ENCODE measurements around the gene LRRN2. TPM values are rescaled to one million over a fixed set of nuclear protein-coding genes. Genes with fewer than 3 reads are reported as not detected.
A peak's percentile ranks its signal among the peaks of the same experiment; 100 is the strongest.

The LRRN2 gene
- total RNA-seq, 2 donors from 2014 or later = 0.33 to 1.6 TPM

GRCh38 chr1:204621396-204621795 is 64.1 kb downstream of the LRRN2 start:
- Histone ChIP-seq H3K36me3 (replicated peaks in 1 of 2; ENCODE audit: insufficient read depth in 1 of 2, low read depth in 2 of 2) (no peaks in the 10 kb centered on the region), H3K4me3 (no peak overlapping the region), H3K27me3 (no peaks in the 10 kb centered on the region), H3K4me1 (no peaks in the 10 kb centered on the region), H3K27ac (no peak overlapping the region), H3K9me3 (no peaks in the 10 kb centered on the region)
- DNase-seq = peak in 1 of 4 donors; percentile 21
- TF ChIP-seq CTCF (IDR thresholded peaks at IDR 0.05) = no peak
- no peak for TF ChIP-seq POLR2A (IDR thresholded peaks at IDR 0.05)
- ATAC-seq = no peak
- intact Hi-C loops (cut with DNase I) = no loop called here
- WGBS, 2 donors = 0 to 43% methylated on average over 3 of the region's 3 CpGs

- DNase-seq = no peak
- 84 to 88% methylated on average over 5 to 13 of the region's 13 CpGs for WGBS, 2 donors
Measured at GRCh38 chr1:204619721-204620120, 65.8 kb downstream of the LRRN2 start.

GRCh38 chr1:204618148-204618760 is 67.3 kb downstream of the LRRN2 start:
- H3K27me3 ChIP-seq = no peaks in the 10 kb centered on the region
- H3K9me3 ChIP-seq = no peaks in the 10 kb centered on the region
- ATAC-seq (no peak), DNase-seq (no peak)
- H3K4me1 ChIP-seq = no peaks in the 10 kb centered on the region
- TF ChIP-seq POLR2A (IDR thresholded peaks at IDR 0.05) (no peak), CTCF (IDR thresholded peaks at IDR 0.05) (no peak)
- intact Hi-C loops (cut with DNase I) = no loop called here
- WGBS, 2 donors = 86 to 93% methylated on average over 7 to 20 of the region's 20 CpGs
- no peak overlapping the region for H3K4me3 ChIP-seq
- H3K27ac ChIP-seq = no peak overlapping the region
- H3K36me3 ChIP-seq (replicated peaks in 1 of 2; ENCODE audit: insufficient read depth in 1 of 2, low read depth in 2 of 2) = no peaks in the 10 kb centered on the region

More at GRCh38 chr1:204619721-204620120, 65.8 kb downstream of the LRRN2 start:
- no peaks in the 10 kb centered on the region for H3K27me3 ChIP-seq
- H3K27ac ChIP-seq = no peak overlapping the region
- no peaks in the 10 kb centered on the region for H3K36me3 ChIP-seq (replicated peaks in 1 of 2; ENCODE audit: insufficient read depth in 1 of 2, low read depth in 2 of 2)
- H3K4me3 ChIP-seq = no peak overlapping the region
- ATAC-seq = no peak
- TF ChIP-seq POLR2A (IDR thresholded peaks at IDR 0.05) = no peak
- TF ChIP-seq CTCF (IDR thresholded peaks at IDR 0.05) = no peak
- H3K4me1 ChIP-seq = no peaks in the 10 kb centered on the region
- no peaks in the 10 kb centered on the region for H3K9me3 ChIP-seq
- intact Hi-C loops (cut with DNase I) = no loop called here

GRCh38 chr1:204617256-204618147 is 68.0 kb downstream of the LRRN2 start:
- H3K27ac ChIP-seq = no peak overlapping the region
- no peaks in the 10 kb centered on the region for H3K9me3 ChIP-seq
- 75 to 78% methylated on average over 7 to 13 of the region's 13 CpGs for WGBS, 2 donors
- no peaks in the 10 kb centered on the region for H3K36me3 ChIP-seq (replicated peaks in 1 of 2; ENCODE audit: insufficient read depth in 1 of 2, low read depth in 2 of 2)
- intact Hi-C loops (cut with DNase I) = no loop called here
- DNase-seq = no peak
- no peak for ATAC-seq
- H3K4me3 ChIP-seq = no peak overlapping the region
- H3K4me1 ChIP-seq = no peaks in the 10 kb centered on the region
- no peaks in the 10 kb centered on the region for H3K27me3 ChIP-seq
- no peak for TF ChIP-seq POLR2A (IDR thresholded peaks at IDR 0.05)
- no peak for TF ChIP-seq CTCF (IDR thresholded peaks at IDR 0.05)

Measured in body of pancreas (tissue), 4 donors.